Prostate gland (tissue), 2 donors: ENCODE data around the gene DSCAM.

ENCODE experiments used
- CTCF ChIP-seq, 4 experiments: fragments of 200-600 bp in 2 of 4; fragments of 450-650 bp in 2 of 4; sonication (generic) in 2 of 4; IDR thresholded peaks; 1 replicate in 3 of 4; 2 replicates in 1 of 4; pipeline ENCODE4 v1.5.1; 2016 to 2019; ENCODE audit warnings: antibody characterized with exemption in 4 of 4, mild to moderate bottlenecking in 2 of 4, moderate library complexity in 2 of 4
- POLR2A ChIP-seq: fragments of 450-650 bp; IDR thresholded peaks from one replicate; pipeline ENCODE4 v1.6.1; 2016; ENCODE audit warnings: antibody characterized with exemption, mild to moderate bottlenecking
- POLR2AphosphoS5 ChIP-seq: sonication (generic); formaldehyde crosslinking; IDR thresholded peaks from one replicate; pipeline ENCODE4 v1.6.1; 2017; ENCODE audit warnings: antibody characterized with exemption

GRCh38 chr21:40053007-40053406, 794.0 kb downstream of the DSCAM start:
- no peak for TF ChIP-seq CTCF (IDR thresholded peaks at IDR 0.05)
- TF ChIP-seq POLR2A: no peak
- peak; percentile 83 for TF ChIP-seq POLR2AphosphoS5
